Ascending aorta (tissue), 2 donors: Measurements from ENCODE around the gene NEK7. TPM values are rescaled to one million over a fixed set of nuclear protein-coding genes. Genes with fewer than 3 reads are reported as not detected.

Source experiments
- DNase-seq, 2 donors: peaks; one replicate each; pipeline ENCODE4 v3.0.0-alpha.2; 2019; ENCODE audit warnings: low spot score in 2 of 2
- H3K27ac ChIP-seq, 2 donors: fragments of 200-600 bp; sonication (generic); one replicate each; pipeline ENCODE4 v1.5.1; 2016 to 2017; ENCODE audit warnings: mild to moderate bottlenecking in 1 of 2
- H3K27me3 ChIP-seq: fragments of 200-600 bp; sonication (generic); one replicate; pipeline ENCODE4 v1.5.1; 2017
- H3K36me3 ChIP-seq, 2 donors: fragments of 200-600 bp; sonication (generic); one replicate each; pipeline ENCODE4 v1.5.1; 2016
- H3K4me1 ChIP-seq, 2 donors: fragments of 200-600 bp; sonication (generic); one replicate each; pipeline ENCODE4 v1.5.1; 2016 to 2017; ENCODE audit warnings: mild to moderate bottlenecking in 1 of 2
- H3K4me3 ChIP-seq, 2 donors: fragments of 200-600 bp; sonication (generic); one replicate each; pipeline ENCODE4 v1.5.1; 2016 to 2017; ENCODE audit warnings: mild to moderate bottlenecking in 1 of 2
- H3K9me3 ChIP-seq, 2 donors: fragments of 200-600 bp; sonication (generic); one replicate each; pipeline ENCODE4 v1.5.1; 2016
- CTCF ChIP-seq, 3 experiments: fragments of 200-600 bp in 2 of 3; fragments of 450-650 bp in 1 of 3; sonication (generic) in 2 of 3; IDR thresholded peaks; one replicate each; pipeline ENCODE4 v1.5.1; 2016 to 2019; ENCODE audit warnings: antibody characterized with exemption in 3 of 3, mild to moderate bottlenecking in 1 of 3, moderate library complexity in 1 of 3
- intact Hi-C: fragments of 100-400 bp; cut with DNase I; formaldehyde crosslinking; loops from one replicate; pipeline ENCODE4 v1.15.1; 2023
- total RNA-seq: library from RNA; depleted of rRNA; stranded (reverse); fragments of >200 nt; gene quantifications from one replicate; pipeline ENCODE4 v1.1.0, GENCODE V29; 2016

Gene NEK7
- total RNA-seq, 1 donor from 2014 or later = 43.6 TPM

GRCh38 chr1:198326915-198327314, 170.1 kb downstream of the NEK7 start:
- Histone ChIP-seq H3K36me3 (no peaks in the 10 kb centered on the region), H3K27me3 (no peaks in the 10 kb centered on the region), H3K4me1 (no peaks in the 10 kb centered on the region), H3K27ac (no peak overlapping the region), H3K9me3 (no peaks in the 10 kb centered on the region), H3K4me3 (no peak overlapping the region)
- intact Hi-C loops = no loop called here
- DNase-seq = no peak
- no peak for TF ChIP-seq CTCF (IDR thresholded peaks at IDR 0.05)

- TF ChIP-seq CTCF (IDR thresholded peaks at IDR 0.05) = no peak
- Histone ChIP-seq H3K4me3 (no peak overlapping the region), H3K36me3 (no peaks in the 10 kb centered on the region), H3K4me1 (no peaks in the 10 kb centered on the region), H3K9me3 (no peaks in the 10 kb centered on the region), H3K27me3 (no peaks in the 10 kb centered on the region), H3K27ac (no peak overlapping the region)
- intact Hi-C loops = no loop called here
- DNase-seq = no peak
Measured at GRCh38 chr1:198328458-198329032, 171.7 kb downstream of the NEK7 start.

GRCh38 chr1:198330982-198331615, 174.3 kb downstream of the NEK7 start:
- no peaks in the 10 kb centered on the region for H3K4me1 ChIP-seq
- H3K4me3 ChIP-seq = no peak overlapping the region
- H3K9me3 ChIP-seq = no peaks in the 10 kb centered on the region
- H3K36me3 ChIP-seq = no peaks in the 10 kb centered on the region
- no peak overlapping the region for H3K27ac ChIP-seq
- H3K27me3 ChIP-seq = no peaks in the 10 kb centered on the region
- intact Hi-C loops = no loop called here
- no peak for DNase-seq
- no peak for TF ChIP-seq CTCF (IDR thresholded peaks at IDR 0.05)

- no peak for DNase-seq
- intact Hi-C loops = no loop called here
- H3K4me3 ChIP-seq = no peak overlapping the region
- H3K4me1 ChIP-seq = no peaks in the 10 kb centered on the region
- H3K36me3 ChIP-seq = no peaks in the 10 kb centered on the region
- TF ChIP-seq CTCF (IDR thresholded peaks at IDR 0.05) = no peak
- no peak overlapping the region for H3K27ac ChIP-seq
- H3K9me3 ChIP-seq = no peaks in the 10 kb centered on the region
- H3K27me3 ChIP-seq = no peaks in the 10 kb centered on the region
Measured at GRCh38 chr1:198333744-198334143, 176.9 kb downstream of the NEK7 start.

- H3K9me3 ChIP-seq = no peaks in the 10 kb centered on the region
- TF ChIP-seq CTCF (IDR thresholded peaks at IDR 0.05) = no peak
- no peak overlapping the region for H3K27ac ChIP-seq
- DNase-seq = no peak
- H3K36me3 ChIP-seq = no peaks in the 10 kb centered on the region
- H3K4me1 ChIP-seq = no peaks in the 10 kb centered on the region
- H3K27me3 ChIP-seq = no peaks in the 10 kb centered on the region
- no peak overlapping the region for H3K4me3 ChIP-seq
- intact Hi-C loops = no loop called here
Measured at GRCh38 chr1:198335663-198336062, 178.9 kb downstream of the NEK7 start.
